OCI-LY7 (cell line): ENCODE measurements around the gene PACSIN2. TPM values are rescaled to one million over a fixed set of nuclear protein-coding genes. Genes with fewer than 3 reads are reported as not detected.

Experiments used
- BruUV-seq: library from RNA; stranded (reverse); fragments of 400-500 nt; replicated peaks from 2 replicates; lab custom pipeline; 2021; lab: Mats Ljungman, UMichigan
- CTCF ChIA-PET: fragments of 300-600 bp; sonication (Branson Sonifier 250); formaldehyde crosslinking; loops from one replicate; lab custom pipeline; 2022; ENCODE audit warnings: antibody characterized with exemption; ENCODE audit not compliant: unreplicated experiment; lab: Charles Lee
- POLR2A ChIA-PET: fragments of 300-600 bp; sonication (Branson Sonifier 250); formaldehyde crosslinking; loops from one replicate; lab custom pipeline; 2022; ENCODE audit warnings: antibody characterized with exemption; lab: Charles Lee
- DNase-seq: peaks from one replicate; pipeline ENCODE4 v3.0.0-alpha.2; 2015; ENCODE audit warnings: low spot score
- H2AFZ ChIP-seq: fragments of 200-600 bp; sonication (generic), shearing (Covaris generic); 2 replicates; pipeline ENCODE4 v1.6.1; 2014; ENCODE audit warnings: mild to moderate bottlenecking, antibody characterized with exemption, low read length, moderate library complexity
- H3K27ac ChIP-seq: fragments of 200-600 bp; sonication (generic); 2 replicates; pipeline ENCODE4 v1.5.1; 2014; ENCODE audit warnings: mixed run types, low read depth, mild to moderate bottlenecking, moderate library complexity, low read length, inconsistent platforms; ENCODE audit not compliant: poor library complexity, severe bottlenecking
- H3K36me3 ChIP-seq: fragments of 200-600 bp; sonication (generic); 2 replicates; pipeline ENCODE4 v1.6.1; 2014; ENCODE audit warnings: mild to moderate bottlenecking, antibody characterized with exemption, low read length, moderate library complexity, mixed read lengths; ENCODE audit not compliant: insufficient read depth
- H3K4me1 ChIP-seq: fragments of 200-600 bp; sonication (generic); 2 replicates; pipeline ENCODE4 v1.5.1; 2014; ENCODE audit warnings: mild to moderate bottlenecking, low read length; ENCODE audit not compliant: insufficient read depth, poor library complexity, severe bottlenecking
- H3K4me2 ChIP-seq: fragments of 200-600 bp; sonication (generic); 2 replicates; pipeline ENCODE4 v1.6.1; 2014; ENCODE audit warnings: mild to moderate bottlenecking, low read length
- H3K4me3 ChIP-seq: fragments of 200-600 bp; sonication (generic); 2 replicates; pipeline ENCODE4 v1.5.1; 2014; ENCODE audit warnings: mild to moderate bottlenecking, low read depth, low read length; ENCODE audit not compliant: poor library complexity, severe bottlenecking
- H3K79me2 ChIP-seq: fragments of 200-600 bp; sonication (generic); 2 replicates; pipeline ENCODE4 v1.6.1; 2016; ENCODE audit warnings: low read depth, mild to moderate bottlenecking, low read length, moderate library complexity, mixed read lengths; ENCODE audit not compliant: insufficient read depth
- H3K9me2 ChIP-seq: fragments of 200-600 bp; sonication (generic); 2 replicates; pipeline ENCODE4 v1.6.1; 2016; ENCODE audit warnings: mild to moderate bottlenecking, low read length, mixed read lengths; ENCODE audit not compliant: insufficient read depth
- H3K9me3 ChIP-seq: fragments of 200-600 bp; sonication (generic); 2 replicates; pipeline ENCODE4 v1.6.1; 2014; ENCODE audit warnings: mild to moderate bottlenecking, mixed run types, low read length, mixed read lengths
- H4K20me1 ChIP-seq: fragments of 200-600 bp; sonication (generic); 2 replicates; pipeline ENCODE4 v1.6.1; 2014; ENCODE audit warnings: mild to moderate bottlenecking, antibody characterized with exemption, low read length, moderate library complexity, mixed read lengths; ENCODE audit not compliant: insufficient read depth
- CTCF ChIP-seq: fragments of 200-600 bp; sonication (generic); conservative IDR thresholded peaks from 2 replicates; pipeline ENCODE4 v1.5.1; 2014; ENCODE audit warnings: mild to moderate bottlenecking, antibody characterized with exemption, low read length, moderate library complexity, mixed read lengths
- EZH2phosphoT487 ChIP-seq: fragments of 200-600 bp; sonication (generic); IDR thresholded peaks from 2 replicates; pipeline ENCODE4 v1.6.1; 2018; ENCODE audit warnings: low read depth, borderline replicate concordance, mild to moderate bottlenecking, mixed run types, antibody characterized with exemption, low read length, moderate library complexity, mixed read lengths
- intact Hi-C: fragments of 100-400 bp; cut with micrococcal nuclease; formaldehyde crosslinking; loops from one replicate; pipeline ENCODE4 v1.10.0; 2022; ENCODE audit not compliant: unreplicated experiment
- total RNA-seq, 2 experiments: library from RNA; depleted of rRNA in 1 of 2; stranded (reverse); fragments of >200 nt in 1 of 2; shearing (Covaris generic) in 1 of 2; gene quantifications; 2 replicates each; pipeline ENCODE4 v1.2.3, GENCODE V29; 2014 to 2022

Gene PACSIN2
- total RNA-seq, 2 experiments from 2014 or later = 25.4 to 41.7 TPM

DNA sequence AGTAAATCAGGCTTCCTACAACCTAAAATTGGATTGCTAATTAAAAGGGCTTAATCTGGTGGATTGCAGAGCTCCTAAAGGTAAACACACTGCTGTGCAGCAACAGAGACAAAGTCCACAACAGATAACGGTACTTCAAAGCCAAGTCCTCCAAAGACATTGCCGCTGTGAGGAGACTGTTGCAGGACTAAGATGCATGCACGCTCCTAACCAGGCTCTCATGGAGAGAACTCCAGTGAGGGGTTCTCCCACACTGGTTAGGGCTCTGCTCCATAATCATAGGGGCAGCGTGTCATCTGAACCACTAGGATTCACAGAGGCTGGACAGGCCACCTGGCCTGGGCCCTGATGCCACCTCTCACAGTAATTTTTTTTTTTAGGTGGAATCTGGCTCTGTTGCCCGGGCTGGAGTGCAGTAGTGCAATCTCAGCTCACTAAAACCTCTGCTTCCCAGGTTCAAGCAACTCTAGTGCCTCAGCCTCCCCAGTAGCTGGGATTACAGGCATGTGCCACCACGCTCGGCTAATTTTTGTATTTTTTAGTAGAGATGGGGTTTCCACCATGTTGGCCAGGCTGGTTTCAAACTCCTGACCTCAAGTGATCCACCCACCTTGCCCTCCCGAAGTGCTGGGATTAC, 101.0 kb downstream of the PACSIN2 start:
- BruUV-seq = no TSS peak
- no peak overlapping the region for H3K4me3 ChIP-seq
- H3K36me3 ChIP-seq = no peaks in the 10 kb centered on the region
- POLR2A ChIA-PET = no interaction called here
- TF ChIP-seq CTCF = no peak
- TF ChIP-seq EZH2phosphoT487 = no peak
- no peak overlapping the region for H3K27ac ChIP-seq
- DNase-seq = no peak
- no peaks in the 10 kb centered on the region for H3K4me1 ChIP-seq
- CTCF ChIA-PET = no interaction called here
- H3K4me2 ChIP-seq = no peak overlapping the region
- no peaks in the 10 kb centered on the region for H4K20me1 ChIP-seq
- intact Hi-C loops = no loop called here
- H2AFZ ChIP-seq = no peak overlapping the region
- H3K79me2 ChIP-seq = no peaks in the 10 kb centered on the region
- no peaks in the 10 kb centered on the region for H3K9me2 ChIP-seq
- H3K9me3 ChIP-seq = no peaks in the 10 kb centered on the region

DNA sequence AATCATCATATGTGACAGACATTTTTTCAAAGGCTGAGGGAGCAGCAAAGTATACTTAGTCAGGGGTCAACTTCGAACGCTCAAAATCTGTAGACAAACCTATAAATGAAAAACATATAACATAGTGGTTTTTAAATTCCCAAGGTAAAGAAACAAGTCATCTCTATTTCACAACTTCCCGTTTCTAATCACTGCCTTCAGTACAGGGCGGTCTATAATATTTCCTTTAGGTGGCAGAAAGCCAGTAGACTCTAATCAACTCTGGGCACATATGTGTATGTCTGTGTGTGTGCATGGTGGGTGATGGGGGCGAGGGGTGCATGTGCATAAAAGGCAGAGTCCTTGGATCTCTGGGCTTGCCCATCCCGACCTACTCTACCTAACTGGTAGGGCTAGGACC, 102.9 kb downstream of the PACSIN2 start:
- ChIA-PET CTCF (no interaction called here), POLR2A (interaction anchor here (0.5 kb wide), 2 partner anchors 28 to 871 kb away, joined by 3 to 5 read pairs; no protein-coding TSS in a partner anchor)
- Histone ChIP-seq H3K9me2 (no peaks in the 10 kb centered on the region), H2AFZ (no peak overlapping the region), H3K4me3 (no peak overlapping the region), H3K4me1 (no peaks in the 10 kb centered on the region), H4K20me1 (no peaks in the 10 kb centered on the region), H3K4me2 (no peak overlapping the region), H3K9me3 (no peaks in the 10 kb centered on the region), H3K27ac (no peak overlapping the region), H3K36me3 (no peaks in the 10 kb centered on the region), H3K79me2 (no peaks in the 10 kb centered on the region)
- DNase-seq = no peak
- intact Hi-C loops = no loop called here
- BruUV-seq = no TSS peak
- TF ChIP-seq CTCF (no peak), EZH2phosphoT487 (no peak)

DNA sequence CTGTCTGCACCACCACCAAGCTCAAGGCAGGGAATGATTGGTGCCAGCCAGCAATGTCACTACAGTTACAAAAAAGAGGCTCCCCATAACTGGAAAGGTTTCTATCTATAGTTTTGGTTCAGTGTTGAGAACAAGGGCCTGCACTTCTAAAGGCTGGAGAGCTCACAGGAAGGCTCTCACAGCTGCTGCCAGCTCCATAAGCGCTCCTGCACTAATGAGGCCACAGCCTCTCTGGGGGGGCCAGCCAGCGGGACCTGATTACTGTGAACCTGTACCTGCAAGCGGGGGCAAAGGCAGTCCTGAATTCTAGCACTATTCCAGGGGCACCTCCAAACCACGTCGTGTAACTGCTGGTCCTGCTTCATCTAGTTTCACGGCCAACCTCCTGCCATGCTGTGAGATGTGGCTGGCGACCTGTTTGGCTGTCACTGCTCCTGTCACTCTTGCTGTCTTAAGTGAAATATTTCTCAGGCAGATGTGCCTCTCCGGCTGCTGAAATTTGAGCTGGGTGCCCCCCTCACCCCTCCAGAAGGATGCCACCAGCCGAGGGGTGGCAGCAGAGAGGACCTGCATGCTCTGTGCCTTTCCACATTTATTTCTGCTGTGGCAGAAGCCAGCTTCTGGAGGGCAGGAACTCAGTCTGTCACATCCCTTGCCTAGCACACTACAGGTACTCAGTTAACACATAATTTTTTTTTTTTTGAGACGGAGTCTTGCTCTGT, 104.6 kb downstream of the PACSIN2 start:
- no peak overlapping the region for H2AFZ ChIP-seq
- ChIA-PET POLR2A (interaction anchor here (0.7 to 1.5 kb wide), 4 partner anchors 10 to 252 kb away, joined by 4 to 7 read pairs (median 5); no protein-coding TSS in a partner anchor), CTCF (no interaction called here)
- no peaks in the 10 kb centered on the region for H3K79me2 ChIP-seq
- no TSS peak for BruUV-seq
- H3K27ac ChIP-seq = no peak overlapping the region
- no peak for DNase-seq
- TF ChIP-seq CTCF (no peak; the same call in 1 of the 2 replicates), EZH2phosphoT487 (no peak)
- H3K36me3 ChIP-seq = no peaks in the 10 kb centered on the region
- no peak overlapping the region for H3K4me2 ChIP-seq
- H3K9me2 ChIP-seq = no peaks in the 10 kb centered on the region
- intact Hi-C loops = no loop called here
- H4K20me1 ChIP-seq = no peaks in the 10 kb centered on the region
- no peak overlapping the region for H3K4me3 ChIP-seq
- H3K9me3 ChIP-seq = no peaks in the 10 kb centered on the region
- H3K4me1 ChIP-seq = no peaks in the 10 kb centered on the region
